Right lobe of liver (tissue), 6 donors: ENCODE data around the gene KRTAP16-1. TPM values are rescaled to one million over a fixed set of nuclear protein-coding genes. Genes with fewer than 3 reads are reported as not detected.
"Not testable (repeated sequence)": the region's sequence is repeated elsewhere in the genome, so short reads cannot be mapped to it uniquely, and the experiment has no call there.

Experiments
- ATAC-seq, 4 donors: fragments of 200-7000 bp; cut with Tn5 transposase; one replicate each; pipeline ENCODE4 v1.9.1; 2020; ENCODE audit warnings: mild to moderate bottlenecking in 4 of 4, moderate library complexity in 4 of 4
- DNase-seq, 3 donors: peaks; one replicate each; pipeline ENCODE4 v3.0.0-alpha.2; 2020
- H3K27ac ChIP-seq, 3 donors: fragments of 200-600 bp; one replicate each; pipeline ENCODE4 v1.8.0; 2022
- H3K27me3 ChIP-seq, 2 donors: fragments of 200-600 bp; one replicate each; pipeline ENCODE4 v1.8.0; 2022
- H3K36me3 ChIP-seq, 4 donors: fragments of 200-600 bp; sonication (generic) in 1 of 4; one replicate each; pipeline versions ENCODE4 v1.5.1 to v1.8.0; 2017 to 2022; ENCODE audit warnings: control low read depth in 1 of 4
- H3K4me1 ChIP-seq, 4 donors: fragments of 200-600 bp; sonication (generic) in 1 of 4; one replicate each; pipeline versions ENCODE4 v1.5.1 to v1.8.0; 2017 to 2022; ENCODE audit warnings: control low read depth in 1 of 4
- H3K4me3 ChIP-seq, 3 donors: fragments of 200-600 bp; one replicate each; pipeline ENCODE4 v1.8.0; 2022
- H3K9me3 ChIP-seq, 4 donors: fragments of 200-600 bp; sonication (generic) in 1 of 4; one replicate each; pipeline versions ENCODE4 v1.5.1 to v1.8.0; 2017 to 2022; ENCODE audit warnings: control low read depth in 1 of 4
- CTCF ChIP-seq, 4 donors: fragments of 200-600 bp in 3 of 4; fragments of 450-650 bp in 1 of 4; IDR thresholded peaks; one replicate each; pipeline versions ENCODE4 v1.5.1 to v1.8.0; 2016 to 2022; ENCODE audit warnings: antibody characterized with exemption in 4 of 4, mild to moderate bottlenecking in 2 of 4
- POLR2A ChIP-seq: fragments of 450-650 bp; IDR thresholded peaks from one replicate; pipeline ENCODE4 v1.6.1; 2017; ENCODE audit warnings: antibody characterized with exemption, mild to moderate bottlenecking
- WGBS: methylation state at CpG from one replicate; pipeline ENCODE4 v1.1.6; 2018; ENCODE audit warnings: low coverage, low lambda C conversion rate; ENCODE audit not compliant: insufficient coverage; ENCODE audit errors: missing lambda C conversion rate; 5-methylcytosine and 5-hydroxymethylcytosine counted together
- intact Hi-C, 2 donors: fragments of 100-400 bp; cut with DNase I; formaldehyde crosslinking; loops; one replicate each; pipeline versions ENCODE4 v1.11.2 to v1.14.1; 2022
- long read RNA-seq: library from polyadenylated mRNA; unstranded; transcript quantifications from one replicate; pipeline ENCODE4 v2.0.0, GENCODE V29; 2019
- total RNA-seq, 6 experiments: library from RNA; depleted of rRNA in 2 of 6; stranded (reverse); fragments of >200 nt in 2 of 6; fragmentation: NEBNext Ultra II Directional in 3 of 6; extraction: Animal tissue kit (Norgen Biotek cat#: 25700) in 3 of 6; gene quantifications; one replicate each; pipeline versions ENCODE4 v1.1.0 to v1.2.4, GENCODE V29; 2016 to 2023
- donor health status: DM: no; HTN: yes; CAD: no.
- donor health status: DM: no; HTN: no; CAD: no.
- donor health status: DM: no; HTN: no; CAD: no.
- donor health status: DM: no; HTN: yes; CAD: no.
- donor health status: DM: no; HTN: yes; CAD: no.

The KRTAP16-1 gene
- not detected for total RNA-seq
- long read RNA-seq = 0 reads

- Histone ChIP-seq H3K27ac (no peak within 1 kb of the TSS), H3K9me3 (no peaks in the 10 kb centered on the region), H3K36me3 (no peaks in the 10 kb centered on the region), H3K4me1 (no peaks in the 10 kb centered on the region), H3K27me3 (no peaks in the 10 kb centered on the region), H3K4me3 (no peak within 1 kb of the TSS)
- TF ChIP-seq CTCF (IDR thresholded peaks at IDR 0.05) = no peak
- TF ChIP-seq POLR2A = no peak
- intact Hi-C loops = no loop called here
- ATAC-seq (peak in 2 of 4 donors; percentile 13 to 22), DNase-seq (no peak)
- WGBS = 21% methylated on average over 2 of the region's 7 CpGs
These were observed at the start of gene KRTAP16-1 for GRCh38 chr17:41308918-41309359. Gene KRTAP16-1, minus strand, starts transcription at chr17:41309309. Its CDS starts 56 bp downstream, at chr17:41309253.

- Histone ChIP-seq H3K9me3 (no peaks in the 10 kb centered on the region), H3K4me1 (no peaks in the 10 kb centered on the region), H3K27ac (no peak overlapping the region), H3K27me3 (no peaks in the 10 kb centered on the region), H3K4me3 (no peak overlapping the region), H3K36me3 (no peaks in the 10 kb centered on the region)
- DNase-seq (no peak), ATAC-seq (no peak)
- WGBS = 58% methylated on average over 4 of the region's 4 CpGs
- TF ChIP-seq POLR2A (no peak), CTCF (IDR thresholded peaks at IDR 0.05) (no peak)
- intact Hi-C loops = no loop called here
These were observed 45.4 kb upstream of the KRTAP16-1 start for GRCh38 chr17:41354536-41354935.

- Histone ChIP-seq H3K36me3 (no peaks in the 10 kb centered on the region), H3K27ac (no peak overlapping the region), H3K4me1 (no peaks in the 10 kb centered on the region), H3K9me3 (no peaks in the 10 kb centered on the region), H3K4me3 (no peak overlapping the region), H3K27me3 (no peaks in the 10 kb centered on the region)
- no peak for TF ChIP-seq POLR2A
- TF ChIP-seq CTCF (IDR thresholded peaks at IDR 0.05) = no peak
- DNase-seq (no peak), ATAC-seq (no peak)
- intact Hi-C loops = no loop called here
- WGBS = 50% methylated on average over 4 of the region's 7 CpGs
These were observed 43.7 kb upstream of the KRTAP16-1 start for GRCh38 chr17:41352597-41353366.

- intact Hi-C loops = no loop called here
- ATAC-seq (no peak), DNase-seq (no peak)
- no peaks in the 10 kb centered on the region for H3K27me3 ChIP-seq
- H3K9me3 ChIP-seq = no peaks in the 10 kb centered on the region
- H3K4me1 ChIP-seq = no peaks in the 10 kb centered on the region
- H3K4me3 ChIP-seq = no peak overlapping the region
- WGBS = 63% methylated on average over 2 of the region's 2 CpGs
- no peak overlapping the region for H3K27ac ChIP-seq
- H3K36me3 ChIP-seq = no peaks in the 10 kb centered on the region
- TF ChIP-seq POLR2A (no peak), CTCF (IDR thresholded peaks at IDR 0.05) (no peak)
These were observed 42.1 kb upstream of the KRTAP16-1 start for GRCh38 chr17:41351177-41351576.

- H3K27ac ChIP-seq, ATAC-seq, H3K9me3 ChIP-seq, H3K36me3 ChIP-seq, intact Hi-C loops, H3K4me3 ChIP-seq, H3K4me1 ChIP-seq, H3K27me3 ChIP-seq, DNase-seq: not testable (repeated sequence)
- WGBS = 60% methylated on average over 3 of the region's 16 CpGs
These were observed 41.3 kb upstream of the KRTAP16-1 start, which contains the start of gene KRT33A for GRCh38 chr17:41350381-41350878. Gene KRT33A, minus strand, starts transcription at chr17:41350828. Its CDS starts 61 bp downstream, at chr17:41350767.
